C4-2B (cell line): ENCODE measurements around the gene ARNT2.

Experiments used
- ZFX ChIP-seq: fragments of 450-650 bp; IDR thresholded peaks from 2 replicates; pipeline ENCODE4 v1.6.1; 2017
- TF ChIP-seq, protein P1 (sequence below): fragments of 450-650 bp; conservative IDR thresholded peaks from 2 replicates; pipeline ENCODE4 v1.5.1; 2017; ENCODE audit warnings: mild to moderate bottlenecking

- TF ChIP-seq, protein P1, sequence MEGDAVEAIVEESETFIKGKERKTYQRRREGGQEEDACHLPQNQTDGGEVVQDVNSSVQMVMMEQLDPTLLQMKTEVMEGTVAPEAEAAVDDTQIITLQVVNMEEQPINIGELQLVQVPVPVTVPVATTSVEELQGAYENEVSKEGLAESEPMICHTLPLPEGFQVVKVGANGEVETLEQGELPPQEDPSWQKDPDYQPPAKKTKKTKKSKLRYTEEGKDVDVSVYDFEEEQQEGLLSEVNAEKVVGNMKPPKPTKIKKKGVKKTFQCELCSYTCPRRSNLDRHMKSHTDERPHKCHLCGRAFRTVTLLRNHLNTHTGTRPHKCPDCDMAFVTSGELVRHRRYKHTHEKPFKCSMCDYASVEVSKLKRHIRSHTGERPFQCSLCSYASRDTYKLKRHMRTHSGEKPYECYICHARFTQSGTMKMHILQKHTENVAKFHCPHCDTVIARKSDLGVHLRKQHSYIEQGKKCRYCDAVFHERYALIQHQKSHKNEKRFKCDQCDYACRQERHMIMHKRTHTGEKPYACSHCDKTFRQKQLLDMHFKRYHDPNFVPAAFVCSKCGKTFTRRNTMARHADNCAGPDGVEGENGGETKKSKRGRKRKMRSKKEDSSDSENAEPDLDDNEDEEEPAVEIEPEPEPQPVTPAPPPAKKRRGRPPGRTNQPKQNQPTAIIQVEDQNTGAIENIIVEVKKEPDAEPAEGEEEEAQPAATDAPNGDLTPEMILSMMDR = no peak
- TF ChIP-seq ZFX = no peak
Measured at GRCh38 chr15:80531388-80531787, 127.2 kb downstream of the ARNT2 start.
